GM18867 (cell line): ENCODE results near the gene CRTAC1.

Experiments used
- ATAC-seq: cut with Tn5 transposase; IDR thresholded peaks from one replicate; pipeline ENCODE4 v1.9.1; 2021; ENCODE audit warnings: mild to moderate bottlenecking, moderate library complexity; ENCODE audit not compliant: unreplicated experiment

Gene CRTAC1

GRCh38 chr10:98030093-98030821 is at the start of gene CRTAC1:
TSS of gene CRTAC1 (minus strand) at chr10:98030621. CDS start at chr10:98030472, 149 bp downstream.
- no peak for ATAC-seq

GRCh38 chr10:98078774-98079173 is 48.4 kb upstream of the CRTAC1 start:
- ATAC-seq, result no peak

- no peak for ATAC-seq
Measured at GRCh38 chr10:98077223-98077622, 46.8 kb upstream of the CRTAC1 start.

GRCh38 chr10:98076086-98076485 is 45.7 kb upstream of the CRTAC1 start:
- no peak for ATAC-seq

GRCh38 chr10:98074315-98074911 is 44.0 kb upstream of the CRTAC1 start:
- ATAC-seq, result no peak

- no peak for ATAC-seq
Measured at GRCh38 chr10:98067165-98067564, 36.7 kb upstream of the CRTAC1 start.

GRCh38 chr10:98063740-98064027 is 33.3 kb upstream of the CRTAC1 start:
- ATAC-seq, result no peak

- ATAC-seq, result no peak
Measured at GRCh38 chr10:98062424-98062823, 32.0 kb upstream of the CRTAC1 start.

- no peak for ATAC-seq
Measured at GRCh38 chr10:98060079-98060478, 29.7 kb upstream of the CRTAC1 start.

- no peak for ATAC-seq
Measured at GRCh38 chr10:98058295-98058694, 27.9 kb upstream of the CRTAC1 start.

- peak; percentile 51 for ATAC-seq
Measured at GRCh38 chr10:98055841-98056516, 25.6 kb upstream of the CRTAC1 start.

- no peak for ATAC-seq
Measured at GRCh38 chr10:98047009-98047741, 16.8 kb upstream of the CRTAC1 start.

GRCh38 chr10:98045785-98046389 is 15.5 kb upstream of the CRTAC1 start:
- ATAC-seq, result peak; percentile 74

GRCh38 chr10:98041352-98042043 is 11.1 kb upstream of the CRTAC1 start:
- no peak for ATAC-seq

- ATAC-seq, result no peak
Measured at GRCh38 chr10:98039690-98040381, 9.4 kb upstream of the CRTAC1 start.

GRCh38 chr10:98038288-98038687 is 7.9 kb upstream of the CRTAC1 start:
- no peak for ATAC-seq

- no peak for ATAC-seq
Measured at GRCh38 chr10:98035599-98035998, 5.2 kb upstream of the CRTAC1 start.

- no peak for ATAC-seq
Measured at GRCh38 chr10:98033515-98033914, 3.1 kb upstream of the CRTAC1 start.

- no peak for ATAC-seq
Measured at GRCh38 chr10:98031440-98031839, 1.0 kb upstream of the CRTAC1 start.

GRCh38 chr10:98030991-98031431 is 590 bp upstream of the CRTAC1 start:
- ATAC-seq, result no peak
